Vagina (tissue), 2 donors: ENCODE data around the gene IRF2BPL.

Source experiments
- CTCF ChIP-seq, 3 experiments: fragments of 450-650 bp in 2 of 3; fragments of 200-600 bp in 1 of 3; sonication (generic) in 1 of 3; IDR thresholded peaks; one replicate each; pipeline ENCODE4 v1.5.1; 2017 to 2019; ENCODE audit warnings: antibody characterized with exemption in 3 of 3, mild to moderate bottlenecking in 2 of 3, moderate library complexity in 2 of 3
- POLR2AphosphoS5 ChIP-seq, 2 donors: sonication (generic); formaldehyde crosslinking; IDR thresholded peaks; one replicate each; pipeline ENCODE4 v1.9.0; 2017; ENCODE audit warnings: antibody characterized with exemption in 2 of 2, mild to moderate bottlenecking in 2 of 2, low read depth in 1 of 2; ENCODE audit not compliant: insufficient read depth in 1 of 2

GRCh38 chr14:77059276-77059915 is 30.9 kb upstream of the IRF2BPL start:
- TF ChIP-seq CTCF (IDR thresholded peaks at IDR 0.05) = no peak
- peak in 1 of 2 donors; percentile 27 for TF ChIP-seq POLR2AphosphoS5 (IDR thresholded peaks at IDR 0.05; ENCODE audit: insufficient read depth in 1 of 2, low read depth in 1 of 2)
